GM21447 (cell line): ENCODE data around the gene PAGE4.

Experiments used
- ATAC-seq: cut with Tn5 transposase; IDR thresholded peaks from one replicate; pipeline ENCODE4 v1.9.1; 2021; ENCODE audit not compliant: unreplicated experiment

PAGE4 gene

DNA sequence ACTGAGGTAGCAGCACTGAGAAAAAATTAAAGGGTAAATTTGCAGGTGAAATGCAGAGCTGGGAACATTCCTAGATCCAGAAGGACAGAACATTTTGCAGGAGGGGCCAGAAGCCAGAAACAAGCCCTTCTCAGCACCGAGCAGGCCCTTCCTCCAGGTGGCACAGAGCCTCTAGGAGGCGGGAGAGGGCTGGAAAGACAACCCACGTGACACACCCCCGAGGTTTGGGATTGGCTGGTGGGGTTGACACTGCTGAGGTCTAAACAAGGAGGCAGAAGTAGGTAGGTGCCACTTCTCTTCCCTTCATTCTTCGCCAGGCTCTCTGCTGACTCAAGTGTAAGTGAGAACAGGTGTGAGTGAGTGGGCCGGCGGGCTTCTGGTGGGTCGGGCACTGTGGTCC, at the start of gene PAGE4:
TSS of gene PAGE4 (plus strand) at position 288 of the 400 bp plus-strand sequence. CDS start 1,126 bp downstream, outside the sequence.
- ATAC-seq, result no peak

DNA sequence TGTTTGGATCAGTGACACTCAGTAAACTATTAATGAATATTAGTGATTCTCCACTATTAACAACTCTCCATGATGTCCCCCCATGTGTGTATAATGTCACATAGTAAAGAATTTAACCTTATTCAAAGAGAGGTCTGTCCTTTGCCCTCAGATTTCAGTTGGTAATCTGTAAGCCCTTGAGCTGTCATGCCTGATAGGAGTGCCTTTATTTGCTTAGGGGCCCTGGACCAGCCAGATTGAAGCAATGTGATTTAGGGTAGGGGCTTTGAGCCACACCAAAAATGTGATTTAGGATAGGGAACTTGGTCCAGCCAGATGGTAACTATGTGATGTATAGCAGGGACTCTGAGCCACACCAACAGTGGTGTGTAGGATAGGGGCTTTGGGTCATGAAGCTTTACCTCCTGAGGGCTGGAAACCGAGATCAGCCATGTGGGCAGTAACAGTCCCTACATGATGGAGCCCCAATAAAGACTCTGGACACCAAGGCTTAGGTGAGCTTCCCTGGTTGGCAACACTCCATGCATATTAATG, 44.3 kb upstream of the PAGE4 start:
- no peak for ATAC-seq

DNA sequence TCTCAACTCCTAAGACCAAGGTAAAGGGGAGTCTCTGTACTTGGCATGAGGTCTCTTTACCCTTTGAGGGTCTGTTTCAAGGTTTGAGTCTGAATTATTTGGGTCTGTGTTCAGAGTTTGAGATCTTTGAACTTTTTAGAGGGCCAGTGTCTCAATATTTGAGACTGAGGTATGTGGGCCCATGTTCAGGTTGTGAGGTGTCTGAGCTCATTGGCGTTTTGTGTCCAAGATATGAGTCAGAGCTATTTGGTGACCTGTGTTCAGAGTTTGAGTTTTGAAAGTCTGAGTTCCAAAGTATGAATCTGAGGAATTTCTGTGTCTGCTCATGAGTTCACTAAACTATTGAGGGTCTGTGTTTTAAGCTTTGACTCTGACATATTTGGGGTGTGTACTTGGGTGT, 36.7 kb upstream of the PAGE4 start:
- ATAC-seq, result no peak

DNA sequence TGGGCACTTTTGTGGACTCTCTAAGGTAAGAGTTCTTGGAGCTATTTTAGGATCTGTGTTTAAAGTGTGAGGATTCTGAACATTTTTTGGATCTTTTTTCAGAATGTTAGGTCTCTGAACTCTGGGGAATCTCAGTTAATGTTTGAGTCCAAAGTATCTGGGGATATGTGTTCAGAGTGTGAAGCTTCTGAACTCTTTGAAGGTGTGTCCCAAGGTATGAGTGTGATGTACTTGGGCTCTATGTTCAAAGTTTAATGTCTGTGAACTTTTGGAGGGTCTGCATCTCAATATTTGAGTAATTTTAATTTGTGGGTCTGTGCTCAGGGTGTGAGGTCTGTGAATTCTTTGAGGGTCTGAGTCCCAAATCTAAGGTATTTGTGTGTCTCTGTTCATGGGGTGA, 35.4 kb upstream of the PAGE4 start:
- no peak for ATAC-seq

GRCh38 chrX:49799828-49800227, 29.3 kb upstream of the PAGE4 start:
- ATAC-seq, result no peak

DNA sequence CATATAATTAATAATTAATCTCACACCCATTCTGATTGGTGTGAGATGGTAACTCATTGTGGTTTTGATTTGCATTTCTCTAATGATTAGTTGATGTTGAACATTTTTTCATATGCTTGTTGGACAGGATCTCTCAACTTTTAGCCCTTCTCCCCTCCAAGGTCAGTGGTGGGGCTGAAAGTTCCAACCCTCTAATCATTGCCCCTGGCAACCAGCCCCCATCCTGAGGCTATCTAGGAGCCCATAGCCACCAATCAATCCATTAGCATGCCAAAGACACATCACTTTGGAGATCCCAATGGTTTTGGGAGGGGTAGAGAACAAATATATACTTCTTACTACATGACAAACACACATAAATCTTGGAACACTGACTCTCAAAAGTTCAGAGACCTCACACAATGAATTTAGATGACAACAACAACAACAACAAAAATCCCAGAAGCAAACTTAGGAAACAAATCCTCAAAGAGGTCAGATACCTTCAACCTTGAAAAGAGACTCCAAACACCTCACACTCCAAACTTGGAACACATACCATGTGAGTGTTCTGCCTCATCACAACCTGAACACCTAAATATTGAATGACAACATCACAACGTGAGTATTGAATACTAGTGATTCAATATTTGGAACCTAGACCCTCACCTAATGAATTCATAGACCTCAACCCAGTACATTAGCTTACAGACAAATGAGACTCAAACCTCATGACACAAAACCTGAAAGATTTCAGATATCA, 19.0 kb upstream of the PAGE4 start:
- ATAC-seq, result no peak

DNA sequence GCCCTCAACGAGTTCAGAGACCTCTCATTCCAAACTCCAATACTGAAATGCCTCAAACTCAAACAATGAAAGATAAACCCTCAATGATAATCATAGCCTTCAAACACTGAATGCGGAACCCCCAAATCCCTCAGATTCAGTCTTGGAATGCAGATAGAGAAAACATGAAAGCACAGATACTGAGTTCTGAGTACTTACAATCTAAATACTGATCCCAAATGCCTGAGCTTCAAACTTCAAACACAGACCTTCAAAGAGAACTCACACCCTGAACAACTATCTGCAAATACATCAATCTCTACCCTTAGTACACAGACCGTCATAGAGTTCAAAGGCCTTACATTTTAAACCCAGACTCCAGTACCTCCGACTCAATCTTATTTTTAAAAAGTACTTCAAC, 16.9 kb upstream of the PAGE4 start:
- ATAC-seq, result no peak

- ATAC-seq, result no peak
Observed at GRCh38 chrX:49816435-49816834, 12.7 kb upstream of the PAGE4 start.

DNA sequence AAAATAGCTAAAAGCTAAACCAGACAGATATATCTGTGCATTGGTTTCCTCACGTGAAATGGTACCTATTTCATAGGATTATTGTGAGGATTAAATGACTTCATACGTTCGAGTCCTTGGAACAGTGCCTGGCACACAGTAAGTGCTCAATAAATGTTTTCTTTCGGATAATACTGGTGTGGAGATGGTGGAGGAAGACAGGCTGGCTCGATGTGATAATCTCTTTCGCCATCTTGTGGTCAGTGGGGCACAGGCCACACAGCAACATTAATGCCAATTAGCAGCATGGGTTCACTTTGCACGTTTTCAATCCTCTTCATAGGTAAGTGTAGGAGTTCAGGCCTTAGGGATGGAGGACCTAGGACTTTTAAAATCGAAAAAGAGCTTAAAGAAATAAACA, 9.3 kb downstream of the PAGE4 start:
- no peak for ATAC-seq

DNA sequence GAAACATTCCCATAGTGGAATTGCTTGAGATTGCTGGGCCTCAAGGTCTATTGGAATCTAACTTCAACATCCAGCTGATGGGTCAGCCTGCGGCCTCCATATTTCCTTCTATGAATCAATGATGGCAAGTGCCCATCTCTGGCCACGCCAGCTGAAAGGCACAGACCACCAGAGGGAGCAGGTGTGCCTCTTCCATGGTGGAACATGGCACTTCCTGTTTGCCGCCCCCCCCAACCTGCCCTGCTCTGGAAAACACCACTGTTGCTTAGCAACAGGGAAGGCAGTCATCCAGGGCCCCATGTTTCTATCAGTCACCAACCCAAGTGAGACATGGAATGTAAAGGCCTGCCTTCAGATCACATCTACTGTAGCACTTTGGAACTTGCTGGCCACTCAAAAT, 11.6 kb downstream of the PAGE4 start:
- no peak for ATAC-seq

- ATAC-seq, result no peak
Observed at GRCh38 chrX:49842621-49843020, 13.5 kb downstream of the PAGE4 start.

DNA sequence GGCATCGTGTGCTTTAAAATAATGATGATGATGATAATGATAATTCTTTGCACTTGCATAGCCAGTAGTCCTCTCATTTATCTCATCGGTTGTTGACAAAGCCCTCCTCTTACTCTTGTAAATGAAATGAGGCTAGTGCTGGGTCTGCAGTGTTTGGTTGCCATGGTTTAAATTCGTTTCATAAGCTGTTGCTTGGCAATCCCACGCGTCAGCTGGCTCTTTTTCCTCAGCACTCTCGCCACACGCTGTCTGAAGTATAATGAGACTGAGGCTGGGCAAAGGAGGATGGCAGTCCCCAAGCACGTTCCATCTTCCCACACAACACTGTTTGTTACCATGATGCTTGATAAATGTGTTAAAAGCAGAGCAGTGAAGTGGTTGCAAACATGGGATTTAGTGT, 15.5 kb downstream of the PAGE4 start:
- no peak for ATAC-seq

- no peak for ATAC-seq
Observed at GRCh38 chrX:49845701-49846403, 16.7 kb downstream of the PAGE4 start.

DNA sequence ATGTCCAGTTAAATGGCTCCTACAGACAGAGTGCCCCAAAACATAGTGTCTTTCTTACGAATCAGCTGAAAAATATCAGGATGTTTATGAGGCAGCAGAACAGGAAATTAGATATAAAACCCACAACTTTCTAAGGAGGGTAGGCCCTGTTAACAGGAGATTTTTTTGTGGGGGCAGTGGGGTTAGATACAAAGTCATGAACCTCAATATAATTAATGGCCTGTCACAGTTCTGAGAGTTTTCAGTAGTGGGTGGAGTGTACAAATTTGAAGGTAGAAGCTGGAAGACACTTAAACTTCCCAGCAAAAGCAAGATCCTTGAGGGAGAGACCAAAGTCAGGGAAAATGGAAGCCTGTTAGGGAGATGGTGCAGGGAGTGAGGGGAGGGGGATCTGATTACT, 17.4 kb downstream of the PAGE4 start:
- no peak for ATAC-seq

- no peak for ATAC-seq
Observed at GRCh38 chrX:49848275-49848674, 19.2 kb downstream of the PAGE4 start.

DNA sequence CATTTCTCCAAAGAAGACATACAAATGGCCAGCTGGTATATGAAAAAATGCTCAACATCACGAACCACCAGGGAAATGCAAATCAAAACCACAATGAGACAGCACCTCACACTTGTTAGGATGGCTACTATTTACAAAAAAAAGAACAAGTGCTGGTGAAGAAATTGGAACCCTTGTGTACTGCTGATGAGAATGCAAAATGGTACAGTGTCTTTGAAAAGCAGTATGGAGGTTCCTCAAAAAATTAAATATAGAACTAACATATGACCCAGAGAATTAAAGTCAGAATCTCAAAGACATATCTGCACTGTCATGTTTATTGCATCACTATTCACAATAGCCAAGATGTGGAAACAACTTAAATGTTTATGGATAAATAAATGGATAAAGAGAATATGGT, 20.9 kb downstream of the PAGE4 start:
- no peak for ATAC-seq

DNA sequence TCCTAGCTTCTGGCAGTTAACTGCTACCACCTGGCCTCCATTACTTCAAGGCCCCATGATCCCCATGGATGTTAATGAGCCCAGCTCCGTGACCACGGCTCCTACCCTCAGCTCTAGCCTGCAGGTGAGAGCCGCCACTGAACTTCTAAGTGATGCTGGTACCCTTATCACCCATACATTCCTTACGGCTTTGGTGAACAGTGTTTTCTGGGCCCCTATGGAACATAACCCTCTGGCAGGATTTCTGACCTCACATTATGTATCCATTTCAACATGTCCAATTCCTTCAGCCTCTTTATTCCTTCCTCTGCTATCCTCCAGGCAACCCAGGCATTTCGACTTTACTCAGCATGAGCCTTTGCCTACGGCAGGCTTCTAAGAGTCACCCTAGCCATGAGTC, 24.6 kb downstream of the PAGE4 start:
- no peak for ATAC-seq

- ATAC-seq, result no peak
Observed at GRCh38 chrX:49856819-49857218, 27.7 kb downstream of the PAGE4 start.

DNA sequence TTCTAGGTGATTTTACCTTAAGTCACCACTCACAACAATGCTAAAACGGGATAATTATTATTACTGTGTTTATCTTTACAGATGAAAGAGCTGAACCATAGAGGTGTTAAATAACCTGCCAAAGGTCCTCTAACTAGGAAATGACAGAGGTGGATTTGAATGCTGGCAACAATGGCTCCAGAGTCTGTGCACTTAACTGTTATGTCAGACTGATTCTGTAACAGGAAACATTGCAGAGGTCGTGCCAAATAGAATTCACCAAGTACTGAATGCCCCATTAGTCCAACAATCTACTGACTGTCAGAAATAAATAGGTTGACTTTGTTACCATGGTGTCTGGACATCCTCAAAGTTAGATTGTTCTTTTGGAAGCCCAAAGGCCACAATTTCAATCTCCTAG, 29.2 kb downstream of the PAGE4 start:
- ATAC-seq, result no peak

- no peak for ATAC-seq
Observed at GRCh38 chrX:49859491-49859890, 30.4 kb downstream of the PAGE4 start.

DNA sequence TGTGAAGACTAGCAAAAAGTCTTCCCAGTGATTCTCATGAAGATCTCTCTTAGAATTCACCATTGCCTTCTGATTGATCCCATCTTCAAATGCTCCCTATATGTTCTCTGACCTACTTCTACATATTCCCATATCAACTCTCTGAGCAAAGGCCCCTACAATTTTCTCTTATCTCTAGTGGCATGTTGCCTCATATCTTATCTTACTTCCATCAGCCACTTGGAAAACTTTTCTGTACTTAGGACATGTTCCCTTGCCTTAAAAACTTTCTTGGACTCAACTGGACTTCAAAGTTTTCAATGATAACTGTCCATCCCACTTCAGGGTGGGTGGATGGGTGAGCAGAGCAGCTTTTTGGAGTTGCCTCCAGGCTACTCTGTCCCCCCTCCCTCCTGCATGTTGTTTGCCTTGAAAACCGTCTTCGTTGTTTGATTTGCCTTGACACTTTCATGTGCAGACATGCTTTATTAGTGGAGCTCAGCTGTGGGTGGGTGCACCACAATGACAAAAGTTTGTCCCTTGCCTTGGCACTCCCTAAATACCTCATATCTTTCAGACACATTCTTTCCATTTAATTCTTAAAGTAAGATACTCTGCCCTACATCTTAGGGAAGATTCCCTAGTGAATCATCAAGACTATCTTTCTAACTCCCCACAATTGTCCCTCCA, 31.9 kb downstream of the PAGE4 start:
- no peak for ATAC-seq

GRCh38 chrX:49862093-49862492, 33.0 kb downstream of the PAGE4 start:
- no peak for ATAC-seq
